ENCODE measurements around the gene DBH.

- TF ChIP-seq, protein P1, sequence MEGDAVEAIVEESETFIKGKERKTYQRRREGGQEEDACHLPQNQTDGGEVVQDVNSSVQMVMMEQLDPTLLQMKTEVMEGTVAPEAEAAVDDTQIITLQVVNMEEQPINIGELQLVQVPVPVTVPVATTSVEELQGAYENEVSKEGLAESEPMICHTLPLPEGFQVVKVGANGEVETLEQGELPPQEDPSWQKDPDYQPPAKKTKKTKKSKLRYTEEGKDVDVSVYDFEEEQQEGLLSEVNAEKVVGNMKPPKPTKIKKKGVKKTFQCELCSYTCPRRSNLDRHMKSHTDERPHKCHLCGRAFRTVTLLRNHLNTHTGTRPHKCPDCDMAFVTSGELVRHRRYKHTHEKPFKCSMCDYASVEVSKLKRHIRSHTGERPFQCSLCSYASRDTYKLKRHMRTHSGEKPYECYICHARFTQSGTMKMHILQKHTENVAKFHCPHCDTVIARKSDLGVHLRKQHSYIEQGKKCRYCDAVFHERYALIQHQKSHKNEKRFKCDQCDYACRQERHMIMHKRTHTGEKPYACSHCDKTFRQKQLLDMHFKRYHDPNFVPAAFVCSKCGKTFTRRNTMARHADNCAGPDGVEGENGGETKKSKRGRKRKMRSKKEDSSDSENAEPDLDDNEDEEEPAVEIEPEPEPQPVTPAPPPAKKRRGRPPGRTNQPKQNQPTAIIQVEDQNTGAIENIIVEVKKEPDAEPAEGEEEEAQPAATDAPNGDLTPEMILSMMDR (IDR thresholded peaks at IDR 0.05): no peak
- TF ChIP-seq POLR2A (IDR thresholded peaks at IDR 0.05): no peak
Observed at GRCh38 chr9:133605856-133606707, 30.1 kb upstream of the DBH start.

All from esophagus squamous epithelium (tissue), 4 donors.